K562 (cell line): ENCODE data around the gene MRPS10. TPM values are rescaled to one million over a fixed set of nuclear protein-coding genes. Genes with fewer than 3 reads are reported as not detected.

ENCODE experiments used
- ADNP ChIP-seq: fragments of 200-800 bp; sonication (Bioruptor generic); IDR thresholded peaks from 2 replicates; pipeline ENCODE4 v1.6.1; 2016; ENCODE audit warnings: missing genetic modification characterization, missing compliant biosample characterization
- ARHGAP35 ChIP-seq: fragments of 450-650 bp; IDR thresholded peaks from 2 replicates; pipeline ENCODE4 v1.6.1; 2018; ENCODE audit not compliant: partially characterized antibody
- BRCA1 ChIP-seq, 2 experiments: fragments of 450-650 bp in 1 of 2; sonication (generic) in 1 of 2; formaldehyde crosslinking in 1 of 2; IDR thresholded peaks; 2 replicates each; pipeline versions ENCODE4 v1.5.0 to v1.6.1; 2017 to 2020; ENCODE audit warnings: mild to moderate bottlenecking in 1 of 2, missing genetic modification reagents in 1 of 2
- CCAR2 ChIP-seq: fragments of 200-400 bp; formaldehyde crosslinking; IDR thresholded peaks from 2 replicates; pipeline ENCODE4 v1.6.1; 2017; ENCODE audit warnings: mild to moderate bottlenecking, low read depth, low read length
- COPS2 ChIP-seq: fragments of 450-650 bp; conservative IDR thresholded peaks from 2 replicates; pipeline ENCODE4 v1.6.1; 2016; ENCODE audit warnings: mild to moderate bottlenecking, moderate library complexity
- DACH1 ChIP-seq: fragments of 450-650 bp; IDR thresholded peaks from 2 replicates; pipeline ENCODE4 v1.6.1; 2018; ENCODE audit not compliant: partially characterized antibody
- FOXM1 ChIP-seq, 2 experiments: fragments of 450-650 bp in 1 of 2; sonication (generic) in 1 of 2; formaldehyde crosslinking in 1 of 2; IDR thresholded peaks; 2 replicates each; pipeline versions ENCODE4 v1.6.1 to v1.9.0; 2017 to 2022; ENCODE audit warnings: low read depth in 2 of 2, mild to moderate bottlenecking in 2 of 2, missing genetic modification reagents in 1 of 2, moderate library complexity in 1 of 2
- HDAC3 ChIP-seq: fragments of 450-650 bp; IDR thresholded peaks from 2 replicates; pipeline ENCODE4 v1.6.1; 2018; ENCODE audit warnings: borderline replicate concordance, mild to moderate bottlenecking, moderate library complexity; ENCODE audit not compliant: partially characterized antibody
- HDAC8 ChIP-seq: fragments of 450-650 bp; IDR thresholded peaks from 2 replicates; pipeline ENCODE4 v1.6.1; 2016; ENCODE audit warnings: mild to moderate bottlenecking, missing genetic modification characterization, moderate library complexity, missing compliant biosample characterization
- IFI16 ChIP-seq: fragments of 250-450 bp; sonication (Bioruptor Pico); IDR thresholded peaks from 2 replicates; pipeline ENCODE4 v2.1.2; 2022; ENCODE audit warnings: mild to moderate bottlenecking, inconsistent platforms
- MAFF ChIP-seq: IDR thresholded peaks from 2 replicates; pipeline ENCODE4 v1.6.1; 2012; ENCODE audit warnings: low read length, improper control_type of control experiment
- MEIS2 ChIP-seq: fragments of 450-650 bp; IDR thresholded peaks from 2 replicates; pipeline ENCODE4 v1.6.1; 2014; ENCODE audit warnings: mild to moderate bottlenecking; ENCODE audit not compliant: partially characterized antibody
- NFIX ChIP-seq: fragments of 250-450 bp; sonication (Bioruptor Pico); IDR thresholded peaks from 2 replicates; pipeline ENCODE4 v1.4.0; 2020; ENCODE audit warnings: low read depth, mild to moderate bottlenecking, moderate library complexity
- RBM17 ChIP-seq: fragments of 200-400 bp; formaldehyde crosslinking; IDR thresholded peaks from 2 replicates; pipeline ENCODE4 v1.6.1; 2017; ENCODE audit warnings: low read depth, mild to moderate bottlenecking, low read length, borderline replicate concordance
- SMARCA5 ChIP-seq: fragments of 450-650 bp; IDR thresholded peaks from 2 replicates; pipeline ENCODE4 v1.6.1; 2016
- SRSF3 ChIP-seq: fragments of 200-400 bp; formaldehyde crosslinking; IDR thresholded peaks from 2 replicates; pipeline ENCODE4 v1.6.1; 2016; ENCODE audit warnings: mild to moderate bottlenecking, low read length, moderate library complexity; ENCODE audit not compliant: insufficient read depth
- TAF1 ChIP-seq: IDR thresholded peaks from 2 replicates; pipeline ENCODE4 v1.6.1; 2011; ENCODE audit warnings: mild to moderate bottlenecking, low read length, moderate library complexity; ENCODE audit not compliant: insufficient read depth, control insufficient read depth, severe bottlenecking; ENCODE audit errors: extremely low read depth
- XRCC3 ChIP-seq: fragments of 450-650 bp; IDR thresholded peaks from 2 replicates; pipeline ENCODE4 v1.6.1; 2017; ENCODE audit warnings: mild to moderate bottlenecking, moderate library complexity
- ZNF165 ChIP-seq: fragments of 250-450 bp; sonication (Bioruptor Pico); IDR thresholded peaks from 2 replicates; pipeline ENCODE4 v1.4.0; 2020; ENCODE audit warnings: borderline replicate concordance
- ZNF184 ChIP-seq: sonication (generic); formaldehyde crosslinking; IDR thresholded peaks from 2 replicates; pipeline ENCODE4 v1.5.0; 2020; ENCODE audit warnings: missing genetic modification reagents
- ZNF197 ChIP-seq: fragments of 200-800 bp; sonication (Bioruptor generic); IDR thresholded peaks from 2 replicates; pipeline ENCODE4 v1.6.1; 2016; ENCODE audit warnings: low read depth, missing genetic modification characterization, missing compliant biosample characterization
- ZNF699 ChIP-seq: fragments of 250-450 bp; sonication (Bioruptor Pico); IDR thresholded peaks from 2 replicates; pipeline ENCODE4 v1.8.0; 2021; ENCODE audit warnings: mild to moderate bottlenecking, moderate library complexity; ENCODE audit not compliant: insufficient replicate concordance
- ZNF707 ChIP-seq: fragments of 250-450 bp; sonication (Bioruptor Pico); conservative IDR thresholded peaks from 2 replicates; pipeline ENCODE4 v1.8.0; 2022; ENCODE audit warnings: inconsistent platforms, mild to moderate bottlenecking, moderate library complexity
- polyA plus RNA-seq, 8 experiments: library from polyadenylated mRNA; depleted of rRNA in 4 of 8; stranded (reverse) in 5 of 8; unstranded in 3 of 8; fragments of >200 nt; fragmentation: Nextera tagmentation in 2 of 8; fragmentation: Illumina TruSeq in 1 of 8; extraction: Ambion mirVana in 2 of 8; extraction: Trizol in 1 of 8; gene quantifications; 2 replicates each; pipeline versions ENCODE4 v1.2.1 to v1.2.3, GENCODE V29; 2011 to 2014; ENCODE audit warnings: inconsistent platforms in 1 of 8, missing spikeins in 1 of 8
- total RNA-seq, 7 experiments: library from RNA; depleted of rRNA in 6 of 7; stranded (reverse); fragments of >200 nt in 6 of 7; fragmentation: Illumina TruSeq in 2 of 7; extraction: Trizol in 2 of 7; gene quantifications; 2 replicates each; pipeline versions ENCODE4 v1.2.1 to v1.2.3, GENCODE V29; 2011 to 2021; ENCODE audit warnings: low replicate concordance in 1 of 7
- TF ChIP-seq, protein P1 (sequence below): fragments of 450-650 bp; formaldehyde crosslinking; IDR thresholded peaks from 2 replicates; pipeline ENCODE4 v1.4.0; 2020; ENCODE audit warnings: mild to moderate bottlenecking, moderate library complexity
- TF ChIP-seq, protein P2 (sequence below): fragments of 450-650 bp; formaldehyde crosslinking; IDR thresholded peaks from 2 replicates; pipeline ENCODE4 v1.4.0; 2020; ENCODE audit warnings: mild to moderate bottlenecking, moderate library complexity
- TF ChIP-seq, protein P3 (sequence below): sonication (generic); formaldehyde crosslinking; IDR thresholded peaks from 2 replicates; pipeline ENCODE4 v1.8.0; 2022; ENCODE audit warnings: missing genetic modification reagents, mild to moderate bottlenecking, moderate library complexity, borderline replicate concordance

The MRPS10 gene
- total and polyA plus RNA-seq, 9 of the 15 experiments (the other 6 are each of a cell fraction or from before 2014, with no cell fraction given): 48.6 to 166 (median 93.7) TPM

DNA sequence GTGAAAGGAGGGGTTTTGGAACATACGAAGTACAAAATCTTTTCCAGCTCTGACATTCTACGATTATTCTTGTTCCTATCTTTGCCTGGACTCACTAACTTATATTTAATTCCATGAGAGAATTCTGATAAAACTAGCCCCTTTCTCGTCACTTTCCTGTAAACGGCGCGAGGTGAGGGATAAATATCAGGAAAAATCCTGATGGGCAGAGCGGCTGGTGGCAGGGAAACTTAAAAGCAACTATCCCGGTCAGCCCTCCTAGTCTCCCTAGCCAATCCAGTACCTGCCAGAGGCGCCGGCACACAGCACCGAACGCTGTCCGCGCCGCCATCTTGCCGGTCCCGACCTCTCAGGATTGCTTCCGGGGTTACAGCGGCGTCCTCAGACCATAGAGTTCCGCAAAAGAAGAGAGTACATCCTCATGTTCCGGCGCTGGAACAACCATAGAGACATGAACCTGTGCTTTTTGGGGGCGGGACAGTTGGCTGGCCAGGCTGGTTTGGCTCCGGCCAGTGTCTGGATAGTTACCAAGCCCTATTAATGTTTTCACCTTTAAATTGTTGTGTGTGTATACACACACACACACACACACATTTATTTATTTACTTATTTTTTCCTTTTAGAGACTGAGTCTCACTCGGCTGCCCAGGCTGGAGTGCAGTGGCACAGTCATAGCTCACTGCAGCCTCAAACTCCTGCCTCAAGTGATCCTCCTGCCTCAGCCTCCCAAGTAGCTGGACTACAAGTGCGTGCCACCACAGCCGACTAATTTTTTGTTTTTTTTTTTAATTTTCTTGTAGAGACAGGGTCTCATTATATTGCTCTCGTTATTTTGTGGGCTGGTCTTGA is at the start of gene MRPS10 (continued):
- TF ChIP-seq ARHGAP35 (peak; percentile 69), COPS2 (no peak), SMARCA5 (peak; percentile 82), ZNF165 (CRISPR knock-in tag) (no peak), ADNP (no peak), CCAR2 (no peak), MEIS2 (no peak), ZNF699 (CRISPR knock-in tag) (no peak), RBM17 (no peak), IFI16 (CRISPR knock-in tag) (no peak), BRCA1 (IDR thresholded peaks at IDR 0.05) (no peak), BRCA1 (CRISPR knock-in tag; IDR thresholded peaks at IDR 0.05) (no peak), SRSF3 (no peak), HDAC3 (peak; percentile 48), ZNF184 (CRISPR knock-in tag) (no peak), DACH1 (no peak), FOXM1 (IDR thresholded peaks at IDR 0.05; ENCODE audit: low read depth) (peak; percentile 24; the same call in 1 of the 2 replicates), FOXM1 (CRISPR knock-in tag; IDR thresholded peaks at IDR 0.05; ENCODE audit: low read depth) (no peak), NFIX (CRISPR knock-in tag) (no peak), ZNF197 (no peak), TAF1 (peak; percentile 100), ZNF707 (CRISPR knock-in tag) (no peak), HDAC8 (no peak), MAFF (no peak), XRCC3 (no peak)
- TF ChIP-seq, protein P1, sequence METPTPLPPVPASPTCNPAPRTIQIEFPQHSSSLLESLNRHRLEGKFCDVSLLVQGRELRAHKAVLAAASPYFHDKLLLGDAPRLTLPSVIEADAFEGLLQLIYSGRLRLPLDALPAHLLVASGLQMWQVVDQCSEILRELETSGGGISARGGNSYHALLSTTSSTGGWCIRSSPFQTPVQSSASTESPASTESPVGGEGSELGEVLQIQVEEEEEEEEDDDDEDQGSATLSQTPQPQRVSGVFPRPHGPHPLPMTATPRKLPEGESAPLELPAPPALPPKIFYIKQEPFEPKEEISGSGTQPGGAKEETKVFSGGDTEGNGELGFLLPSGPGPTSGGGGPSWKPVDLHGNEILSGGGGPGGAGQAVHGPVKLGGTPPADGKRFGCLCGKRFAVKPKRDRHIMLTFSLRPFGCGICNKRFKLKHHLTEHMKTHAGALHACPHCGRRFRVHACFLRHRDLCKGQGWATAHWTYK (CRISPR knock-in tag): no peak
- TF ChIP-seq, protein P2, sequence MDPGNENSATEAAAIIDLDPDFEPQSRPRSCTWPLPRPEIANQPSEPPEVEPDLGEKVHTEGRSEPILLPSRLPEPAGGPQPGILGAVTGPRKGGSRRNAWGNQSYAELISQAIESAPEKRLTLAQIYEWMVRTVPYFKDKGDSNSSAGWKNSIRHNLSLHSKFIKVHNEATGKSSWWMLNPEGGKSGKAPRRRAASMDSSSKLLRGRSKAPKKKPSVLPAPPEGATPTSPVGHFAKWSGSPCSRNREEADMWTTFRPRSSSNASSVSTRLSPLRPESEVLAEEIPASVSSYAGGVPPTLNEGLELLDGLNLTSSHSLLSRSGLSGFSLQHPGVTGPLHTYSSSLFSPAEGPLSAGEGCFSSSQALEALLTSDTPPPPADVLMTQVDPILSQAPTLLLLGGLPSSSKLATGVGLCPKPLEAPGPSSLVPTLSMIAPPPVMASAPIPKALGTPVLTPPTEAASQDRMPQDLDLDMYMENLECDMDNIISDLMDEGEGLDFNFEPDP: no peak
- TF ChIP-seq, protein P3, sequence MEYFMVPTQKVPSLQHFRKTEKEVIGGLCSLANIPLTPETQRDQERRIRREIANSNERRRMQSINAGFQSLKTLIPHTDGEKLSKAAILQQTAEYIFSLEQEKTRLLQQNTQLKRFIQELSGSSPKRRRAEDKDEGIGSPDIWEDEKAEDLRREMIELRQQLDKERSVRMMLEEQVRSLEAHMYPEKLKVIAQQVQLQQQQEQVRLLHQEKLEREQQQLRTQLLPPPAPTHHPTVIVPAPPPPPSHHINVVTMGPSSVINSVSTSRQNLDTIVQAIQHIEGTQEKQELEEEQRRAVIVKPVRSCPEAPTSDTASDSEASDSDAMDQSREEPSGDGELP (CRISPR knock-in tag): peak; percentile 85
